ENCODE data around the gene ZCWPW1. TPM values are rescaled to one million over a fixed set of nuclear protein-coding genes. Genes with fewer than 3 reads are reported as not detected.

ZCWPW1 gene
- total and polyA plus RNA-seq, 12 donors, result 3.3 to 7.5 (median 4.2) TPM

DNA sequence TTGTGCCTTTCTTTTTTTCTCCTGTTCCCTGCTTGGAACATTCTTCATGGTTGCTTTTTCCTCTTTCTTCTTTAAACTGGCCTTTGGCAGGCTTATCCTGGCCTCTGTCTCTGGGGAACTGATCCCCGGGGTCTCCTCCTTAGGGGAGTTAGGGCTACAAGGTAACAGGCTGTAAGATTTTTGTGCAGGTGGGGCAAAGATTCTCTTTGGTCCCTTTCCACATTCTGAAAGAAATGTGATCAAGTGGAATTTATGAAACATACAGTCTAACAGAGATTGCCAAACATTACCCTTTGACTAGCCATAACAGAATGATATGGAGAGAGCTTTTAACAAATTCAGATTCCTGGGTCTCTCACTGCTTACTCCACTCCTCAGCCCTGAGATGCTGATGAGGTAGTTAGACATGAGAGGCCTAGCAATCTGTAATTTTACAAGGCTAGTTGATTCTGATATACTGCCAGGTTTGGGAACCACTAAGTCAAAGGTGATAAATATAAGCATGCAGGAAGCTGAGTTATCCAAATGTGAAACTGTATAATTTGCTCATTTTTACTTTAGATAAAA, 8.8 kb downstream of the ZCWPW1 start:
- intact Hi-C loops (cut with DNase I), result no loop called here
- DNase-seq (no peak), ATAC-seq (no peak)
- WGBS, 2 donors, result 41 to 72% methylated on average over 1 of the region's 1 CpG
- Histone ChIP-seq H3K36me3 (peaks cover 0 to 7% (median 0%) of the 10 kb centered on the region in 9 donors), H3K9me3 (no peaks in the 10 kb centered on the region), H3K4me3 (no peak overlapping the region), H3K27me3 (no peaks in the 10 kb centered on the region), H3K4me1 (no peaks in the 10 kb centered on the region), H3K27ac (no peak overlapping the region)
- TF ChIP-seq, protein P1, sequence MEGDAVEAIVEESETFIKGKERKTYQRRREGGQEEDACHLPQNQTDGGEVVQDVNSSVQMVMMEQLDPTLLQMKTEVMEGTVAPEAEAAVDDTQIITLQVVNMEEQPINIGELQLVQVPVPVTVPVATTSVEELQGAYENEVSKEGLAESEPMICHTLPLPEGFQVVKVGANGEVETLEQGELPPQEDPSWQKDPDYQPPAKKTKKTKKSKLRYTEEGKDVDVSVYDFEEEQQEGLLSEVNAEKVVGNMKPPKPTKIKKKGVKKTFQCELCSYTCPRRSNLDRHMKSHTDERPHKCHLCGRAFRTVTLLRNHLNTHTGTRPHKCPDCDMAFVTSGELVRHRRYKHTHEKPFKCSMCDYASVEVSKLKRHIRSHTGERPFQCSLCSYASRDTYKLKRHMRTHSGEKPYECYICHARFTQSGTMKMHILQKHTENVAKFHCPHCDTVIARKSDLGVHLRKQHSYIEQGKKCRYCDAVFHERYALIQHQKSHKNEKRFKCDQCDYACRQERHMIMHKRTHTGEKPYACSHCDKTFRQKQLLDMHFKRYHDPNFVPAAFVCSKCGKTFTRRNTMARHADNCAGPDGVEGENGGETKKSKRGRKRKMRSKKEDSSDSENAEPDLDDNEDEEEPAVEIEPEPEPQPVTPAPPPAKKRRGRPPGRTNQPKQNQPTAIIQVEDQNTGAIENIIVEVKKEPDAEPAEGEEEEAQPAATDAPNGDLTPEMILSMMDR (IDR thresholded peaks at IDR 0.05), result no peak

DNA sequence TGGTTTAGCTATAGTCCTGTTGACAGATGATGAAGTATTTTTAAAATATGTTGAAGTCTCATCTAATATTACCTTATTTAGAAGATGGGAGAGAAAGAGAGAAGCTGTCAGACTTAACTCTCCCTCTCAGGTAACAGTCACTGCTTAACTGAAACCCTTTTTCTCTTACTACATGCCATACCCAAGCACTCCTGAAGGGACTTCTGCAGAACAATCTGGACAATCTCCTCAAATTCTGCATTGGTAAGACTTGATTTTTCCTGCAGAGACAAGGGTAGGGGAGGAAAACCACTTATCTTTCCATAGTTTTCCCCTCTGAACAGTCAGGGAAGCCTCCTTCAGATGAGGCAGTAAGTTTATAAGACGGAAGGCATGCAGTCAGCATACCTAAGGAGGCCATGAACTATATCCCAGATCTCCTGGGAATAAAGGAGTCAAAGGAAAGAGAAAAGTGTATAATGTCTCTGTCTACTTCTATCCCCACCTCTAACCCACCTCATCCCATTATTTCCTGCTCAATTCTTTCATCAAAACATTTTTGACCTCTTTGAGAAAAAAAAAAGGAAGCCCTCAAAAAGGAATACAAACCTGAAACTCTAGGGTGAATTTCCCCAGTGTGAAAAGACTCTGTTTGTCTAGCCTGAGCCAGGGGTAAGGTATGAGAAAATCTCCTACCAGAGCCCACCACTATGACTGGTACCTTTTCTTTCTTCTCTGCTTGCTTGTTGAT, 9.4 kb downstream of the ZCWPW1 start:
- Histone ChIP-seq H3K27me3 (no peaks in the 10 kb centered on the region), H3K9me3 (no peaks in the 10 kb centered on the region), H3K4me1 (no peaks in the 10 kb centered on the region), H3K4me3 (no peak overlapping the region), H3K36me3 (peaks cover 0 to 6% (median 0%) of the 10 kb centered on the region in 9 donors), H3K27ac (no peak overlapping the region)
- ATAC-seq, result no peak
- WGBS, 2 donors, result 84 to 89% methylated on average over 1 of the region's 1 CpG
- intact Hi-C loops (cut with DNase I), result no loop called here
- DNase-seq, result no peak
- TF ChIP-seq, protein P1 (IDR thresholded peaks at IDR 0.05), result no peak

DNA sequence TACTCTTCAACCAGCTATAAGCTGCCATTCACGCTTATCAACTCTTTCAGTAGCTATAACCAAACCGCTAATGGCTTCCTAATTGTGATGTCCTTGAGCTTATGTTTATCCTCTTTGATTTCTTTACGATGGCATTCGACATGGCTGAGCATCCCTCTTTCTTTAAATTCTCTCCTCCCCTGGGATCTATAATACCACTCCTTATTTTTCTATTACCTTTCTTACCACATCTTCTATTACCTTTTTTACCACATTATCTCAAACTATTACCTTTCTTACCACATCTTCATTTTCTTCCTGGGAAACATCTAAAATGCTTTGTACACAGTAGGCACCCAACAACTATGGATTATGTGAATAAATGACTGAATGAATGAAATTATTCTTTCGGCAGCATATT, 13.1 kb downstream of the ZCWPW1 start:
- Histone ChIP-seq H3K4me3 (no peak overlapping the region), H3K9me3 (no peaks in the 10 kb centered on the region), H3K27me3 (no peaks in the 10 kb centered on the region), H3K27ac (no peak overlapping the region), H3K36me3 (no peaks in the 10 kb centered on the region), H3K4me1 (peaks cover 0 to 4% (median 0%) of the 10 kb centered on the region in 9 donors)
- 93 to 96% methylated on average over 5 of the region's 5 CpGs for WGBS, 2 donors
- intact Hi-C loops (cut with DNase I), result no loop called here
- TF ChIP-seq, protein P1 (IDR thresholded peaks at IDR 0.05), result no peak
- ATAC-seq (no peak), DNase-seq (no peak)

DNA sequence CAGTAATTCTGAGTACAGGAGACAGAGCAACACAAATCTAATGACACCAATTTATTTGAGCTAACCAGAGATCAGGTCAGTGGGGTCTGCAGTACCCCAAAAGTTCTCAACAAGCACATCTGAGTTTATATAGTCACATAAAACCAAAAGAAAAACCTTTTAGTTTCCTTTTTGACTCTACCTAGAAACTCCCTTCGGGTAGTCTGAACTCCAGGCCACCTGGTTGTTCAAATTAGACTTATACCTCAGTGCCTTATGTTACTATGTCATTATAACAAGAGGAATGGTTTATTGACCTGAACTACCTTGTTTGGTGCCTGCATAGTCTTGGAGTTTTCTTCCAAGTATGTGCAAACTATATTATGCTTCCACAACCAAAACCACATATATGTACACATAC, 14.6 kb downstream of the ZCWPW1 start:
- Histone ChIP-seq H3K4me1 (peaks cover 0 to 4% (median 0%) of the 10 kb centered on the region in 9 donors), H3K9me3 (no peaks in the 10 kb centered on the region), H3K27ac (no peak overlapping the region), H3K4me3 (no peak overlapping the region), H3K36me3 (peaks cover 0 to 1% (median 0%) of the 10 kb centered on the region in 9 donors), H3K27me3 (no peaks in the 10 kb centered on the region)
- 90 to 95% methylated on average over 1 of the region's 1 CpG for WGBS, 2 donors
- intact Hi-C loops (cut with DNase I), result no loop called here
- no peak for ATAC-seq
- no peak for DNase-seq
- TF ChIP-seq, protein P1 (IDR thresholded peaks at IDR 0.05), result no peak
